ENCODE results near the gene INPP5A.

DNA sequence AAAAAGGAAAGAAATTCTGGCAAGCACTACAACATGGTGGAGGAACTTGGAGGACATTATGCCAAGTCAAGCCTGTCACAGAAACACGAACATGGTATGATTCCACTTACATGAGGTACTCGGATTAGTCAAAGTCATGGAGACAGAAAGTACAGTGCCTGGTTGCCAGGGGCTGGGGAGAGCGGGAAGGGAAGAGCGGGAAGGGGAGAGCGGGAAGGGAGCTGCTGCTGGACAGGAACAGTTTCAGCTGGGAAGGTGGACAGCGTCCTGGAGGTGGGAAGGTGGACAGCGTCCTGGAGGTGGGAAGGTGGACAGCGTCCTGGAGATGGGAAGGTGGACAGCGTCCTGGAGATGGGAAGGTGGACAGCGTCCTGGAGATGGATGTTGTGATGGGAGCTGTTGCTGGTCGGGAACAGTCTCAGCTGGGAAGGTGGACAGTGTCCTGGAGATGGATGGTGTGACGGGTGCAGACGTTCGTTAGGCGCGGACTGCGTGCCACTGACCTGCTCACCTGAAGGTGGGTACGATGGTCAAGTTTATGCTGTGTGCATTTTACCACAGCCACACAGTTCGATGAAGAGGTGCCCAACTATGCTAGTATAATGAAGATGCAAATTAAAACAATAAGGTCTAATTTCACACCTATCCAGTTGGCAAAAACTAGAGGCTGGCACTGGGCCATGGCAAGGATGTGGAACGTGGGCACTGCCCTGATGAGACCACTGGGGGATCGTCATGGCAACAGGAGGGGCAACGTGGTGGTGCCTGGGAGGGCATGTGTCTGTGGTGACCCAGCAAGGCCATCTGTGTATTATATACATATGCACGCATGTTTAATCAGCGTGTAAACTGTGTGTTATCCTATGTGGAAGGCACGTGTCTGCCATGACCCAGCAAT, 144.5 kb downstream of the INPP5A start:
- TF ChIP-seq, protein P1, sequence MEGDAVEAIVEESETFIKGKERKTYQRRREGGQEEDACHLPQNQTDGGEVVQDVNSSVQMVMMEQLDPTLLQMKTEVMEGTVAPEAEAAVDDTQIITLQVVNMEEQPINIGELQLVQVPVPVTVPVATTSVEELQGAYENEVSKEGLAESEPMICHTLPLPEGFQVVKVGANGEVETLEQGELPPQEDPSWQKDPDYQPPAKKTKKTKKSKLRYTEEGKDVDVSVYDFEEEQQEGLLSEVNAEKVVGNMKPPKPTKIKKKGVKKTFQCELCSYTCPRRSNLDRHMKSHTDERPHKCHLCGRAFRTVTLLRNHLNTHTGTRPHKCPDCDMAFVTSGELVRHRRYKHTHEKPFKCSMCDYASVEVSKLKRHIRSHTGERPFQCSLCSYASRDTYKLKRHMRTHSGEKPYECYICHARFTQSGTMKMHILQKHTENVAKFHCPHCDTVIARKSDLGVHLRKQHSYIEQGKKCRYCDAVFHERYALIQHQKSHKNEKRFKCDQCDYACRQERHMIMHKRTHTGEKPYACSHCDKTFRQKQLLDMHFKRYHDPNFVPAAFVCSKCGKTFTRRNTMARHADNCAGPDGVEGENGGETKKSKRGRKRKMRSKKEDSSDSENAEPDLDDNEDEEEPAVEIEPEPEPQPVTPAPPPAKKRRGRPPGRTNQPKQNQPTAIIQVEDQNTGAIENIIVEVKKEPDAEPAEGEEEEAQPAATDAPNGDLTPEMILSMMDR (IDR thresholded peaks at IDR 0.05), result no peak
- TF ChIP-seq POLR2A (IDR thresholded peaks at IDR 0.05), result no peak
